ENCODE data around the gene ARHGAP27.
"Not testable (repeated sequence)": the region's sequence is repeated elsewhere in the genome, so short reads cannot be mapped to it uniquely, and the experiment has no call there.

Gene ARHGAP27

DNA sequence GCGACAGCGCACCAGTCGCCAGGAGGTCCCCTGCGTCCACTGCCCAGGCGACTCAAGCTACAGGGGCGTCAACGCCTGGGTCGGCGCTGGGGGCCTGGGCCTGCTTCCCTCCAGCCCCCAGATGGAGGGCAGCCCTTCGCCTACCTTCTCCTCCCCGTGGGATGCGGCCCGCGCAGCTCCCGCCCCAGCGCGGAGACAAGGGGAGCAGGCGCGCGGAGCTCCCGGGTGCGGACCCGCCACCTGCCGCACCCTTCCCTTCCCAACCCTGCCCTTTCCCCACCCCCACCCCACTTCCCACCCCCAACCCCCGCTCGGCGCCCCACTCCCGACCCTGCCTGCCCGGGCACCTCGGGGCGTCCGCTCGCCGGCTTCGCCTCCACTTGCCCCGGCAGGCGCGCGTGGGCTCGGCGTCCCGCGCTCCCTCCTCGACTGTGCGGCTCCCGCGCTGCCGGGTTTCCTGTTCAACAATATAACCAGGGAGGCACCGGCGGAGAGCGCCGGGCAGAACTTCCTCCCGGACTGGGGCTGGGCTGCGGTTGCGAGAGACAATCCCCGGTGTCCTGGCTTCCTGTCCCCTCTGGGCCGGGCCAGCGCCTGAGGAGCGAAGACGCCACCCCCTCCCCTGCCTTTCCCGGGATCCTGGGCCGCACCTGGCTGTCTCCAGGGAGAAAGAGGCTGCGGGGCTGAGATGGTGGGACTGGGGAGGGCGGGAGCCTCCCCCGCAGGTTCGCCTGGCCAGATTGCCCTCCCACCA, at the start of gene ARHGAP27:
ARHGAP27 (minus strand) TSS at position 466 of the 754 bp plus-strand sequence. CDS start 2,591 bp downstream, outside the sequence.
- peak; percentile 52 for DNase-seq

DNA sequence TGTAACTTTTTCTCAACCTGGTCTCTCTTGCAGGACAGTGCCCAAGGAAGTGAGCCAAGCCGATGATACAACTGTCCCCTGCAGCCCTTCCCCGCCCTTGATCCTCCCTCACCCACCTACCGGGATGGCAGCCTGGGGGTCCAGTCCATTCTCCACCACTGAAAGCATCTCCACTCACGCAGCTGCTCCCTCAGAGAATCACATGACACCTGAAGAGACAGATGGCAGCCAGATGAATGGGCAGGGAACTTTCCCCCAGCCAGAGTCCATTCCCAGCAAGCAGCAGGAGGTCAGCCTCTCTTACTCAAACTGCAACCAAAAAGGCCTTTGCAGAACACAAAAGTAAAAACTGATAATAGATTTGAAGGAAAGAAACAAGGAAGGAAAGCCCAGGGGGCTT, 49.6 kb upstream of the ARHGAP27 start:
- not testable (repeated sequence) for DNase-seq

- not testable (repeated sequence) for DNase-seq
Observed at GRCh38 chr17:45475436-45475835, 42.8 kb upstream of the ARHGAP27 start.

GRCh38 chr17:45472249-45472648, 39.6 kb upstream of the ARHGAP27 start:
- DNase-seq = not testable (repeated sequence)

DNA sequence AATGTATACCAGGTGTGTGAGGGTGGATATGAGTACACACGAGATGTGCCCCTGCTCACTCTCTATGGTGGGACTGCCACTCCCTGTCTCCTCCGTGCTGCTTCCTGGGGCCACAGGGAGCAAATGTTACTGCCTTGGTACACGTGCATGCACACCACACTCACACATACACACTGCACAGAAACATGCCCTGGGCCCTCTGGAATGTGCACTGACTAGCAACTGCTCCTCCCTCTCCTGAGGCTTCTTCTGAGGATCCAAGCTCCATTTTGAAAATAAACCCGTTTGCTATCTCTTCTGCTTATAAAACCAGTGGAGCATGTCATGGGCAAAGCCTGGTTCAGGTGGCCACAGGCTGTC, 36.5 kb upstream of the ARHGAP27 start:
- DNase-seq = not testable (repeated sequence)

DNA sequence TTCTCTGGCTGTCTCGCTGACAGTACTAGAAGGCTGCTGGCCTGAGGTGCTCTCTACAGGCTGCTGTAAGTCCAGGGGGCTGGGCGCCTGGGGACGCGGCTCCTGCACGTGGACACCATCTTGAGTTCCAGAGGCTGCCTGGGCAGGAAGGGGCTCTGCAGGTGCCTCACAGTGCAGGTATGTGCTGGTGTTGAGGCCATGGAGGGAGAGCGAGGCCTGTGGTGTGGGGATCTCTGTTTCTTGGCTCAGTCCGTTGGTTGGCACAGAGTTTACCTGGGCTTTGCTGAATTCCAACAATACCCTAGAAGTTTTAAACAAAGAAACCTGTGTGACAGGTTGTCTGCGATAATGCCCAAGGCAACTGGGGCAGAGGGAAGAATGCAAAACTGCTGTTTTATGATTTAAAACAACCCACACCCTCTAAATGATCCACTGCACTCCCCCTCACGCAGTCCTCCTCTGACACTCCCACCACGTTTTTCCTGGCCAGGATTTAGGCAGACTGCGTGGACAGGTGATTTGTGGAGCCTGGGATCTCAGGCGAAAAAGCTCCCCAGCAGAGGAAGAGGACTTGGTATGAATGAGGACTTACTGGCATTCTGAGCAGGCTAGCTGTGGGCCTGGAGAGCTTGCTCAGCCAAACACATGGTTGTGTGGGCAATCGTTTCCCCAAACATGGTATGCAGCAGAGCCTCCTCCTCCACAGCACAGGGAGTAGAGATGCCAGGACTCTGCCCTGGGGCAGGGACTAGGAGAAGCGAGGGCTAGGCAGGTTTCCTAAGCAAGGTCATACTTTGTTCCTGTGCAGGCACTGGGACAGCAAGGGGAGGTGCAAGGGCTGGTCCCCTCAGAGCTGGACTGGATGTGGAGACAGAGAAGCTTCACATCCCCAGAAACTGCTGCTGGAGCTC, 35.9 kb upstream of the ARHGAP27 start:
- DNase-seq = not testable (repeated sequence)

DNA sequence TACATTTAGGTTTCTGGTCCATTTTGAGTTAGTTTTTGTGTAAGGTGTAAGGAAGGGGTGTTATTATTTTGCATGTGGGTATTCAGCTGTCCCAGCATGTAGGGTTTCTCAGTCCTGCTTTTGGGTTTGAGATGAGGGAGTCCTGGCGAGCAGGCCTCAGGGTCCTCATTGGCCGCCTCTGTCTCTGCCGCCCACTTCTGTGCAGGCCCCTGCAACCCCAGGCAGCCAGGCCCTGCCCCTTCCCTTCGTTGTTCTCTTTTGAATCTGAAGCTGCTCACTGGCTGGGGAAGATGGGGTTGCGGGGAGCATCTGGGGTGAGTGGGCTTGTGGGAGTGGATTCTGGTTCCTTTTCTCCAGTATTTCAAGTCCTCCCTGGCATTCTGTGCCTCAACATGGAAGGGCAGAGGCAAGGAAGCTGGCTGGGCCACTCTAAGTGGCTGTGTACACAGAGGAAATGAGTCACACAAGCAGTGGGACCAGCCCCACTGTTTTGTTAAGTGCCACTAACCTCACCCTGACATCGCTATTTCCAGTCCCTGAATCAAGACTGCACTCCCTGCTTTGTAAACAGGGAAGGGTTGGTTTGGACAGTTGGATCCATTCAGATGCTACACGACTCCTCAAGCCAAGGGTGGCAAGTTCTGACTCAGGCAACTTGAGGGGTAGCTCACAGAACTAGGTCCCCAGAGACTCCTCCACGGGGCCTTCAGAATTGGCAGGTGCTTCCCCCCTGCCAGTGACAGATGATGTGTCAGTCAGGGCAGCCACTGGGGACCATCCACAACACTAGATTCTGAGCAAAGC, 29.1 kb upstream of the ARHGAP27 start:
- not testable (repeated sequence) for DNase-seq

DNA sequence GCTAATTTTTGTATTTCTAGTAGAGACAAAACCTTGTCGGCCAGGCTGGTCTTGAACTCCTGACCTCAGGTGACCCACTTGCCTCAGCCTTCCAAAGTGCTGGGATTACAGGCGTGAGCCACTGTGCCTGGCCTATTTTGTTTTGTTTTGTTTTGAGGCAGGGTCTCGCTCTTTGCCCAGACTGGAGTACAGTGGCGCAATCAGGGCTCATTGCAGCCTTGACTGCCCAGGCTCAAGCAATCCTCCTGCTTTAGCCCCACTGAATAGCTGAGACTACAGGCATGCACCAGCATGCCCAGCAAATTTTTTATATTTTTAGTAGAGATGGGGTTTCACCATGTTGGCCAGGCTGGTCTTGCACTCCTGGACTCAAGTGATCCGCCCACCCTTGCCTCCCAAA, 27.8 kb upstream of the ARHGAP27 start:
- not testable (repeated sequence) for DNase-seq

DNA sequence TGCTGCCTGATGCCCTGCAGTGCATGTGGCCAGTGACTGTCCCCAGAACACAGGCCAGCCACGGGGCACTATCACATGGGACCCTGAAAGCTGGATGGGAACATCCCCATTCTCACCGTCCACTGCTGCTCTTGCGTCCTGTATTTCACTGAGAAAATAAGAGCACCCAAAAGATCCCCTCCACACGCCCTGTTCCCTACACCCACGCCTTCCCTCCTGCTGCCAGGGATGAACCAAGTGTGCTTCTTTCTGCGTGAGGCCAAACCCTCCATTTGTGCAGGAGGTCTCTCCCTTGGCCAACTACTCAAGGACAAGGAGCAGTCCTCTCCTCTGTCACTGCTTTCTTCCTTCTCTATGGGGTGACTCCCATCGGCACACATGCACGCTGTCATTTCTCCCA, 21.7 kb upstream of the ARHGAP27 start:
- not testable (repeated sequence) for DNase-seq

DNA sequence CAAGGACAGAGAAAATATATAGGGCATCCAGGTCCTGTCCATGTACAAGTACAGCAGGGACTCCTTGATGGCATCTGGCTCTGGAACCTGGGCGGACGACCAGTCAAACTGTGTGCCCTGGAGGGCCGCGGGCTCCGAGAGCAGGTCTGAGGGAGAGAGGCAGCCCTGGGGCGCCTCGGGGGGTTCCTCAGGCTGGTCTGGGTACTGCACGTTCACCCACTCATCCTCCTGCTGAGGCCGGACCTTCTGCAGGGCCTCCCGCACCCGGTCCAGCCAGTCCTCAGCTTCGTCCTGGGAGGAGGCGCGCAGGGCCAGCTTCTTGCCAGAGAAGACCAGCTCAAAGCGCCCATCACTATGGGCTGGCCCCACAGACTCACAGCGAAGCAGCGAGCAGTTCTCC, 21.1 kb upstream of the ARHGAP27 start:
- not testable (repeated sequence) for DNase-seq

GRCh38 chr17:45453225-45453534, 20.5 kb upstream of the ARHGAP27 start:
- not testable (repeated sequence) for DNase-seq

- not testable (repeated sequence) for DNase-seq
Observed at GRCh38 chr17:45452329-45453224, 19.9 kb upstream of the ARHGAP27 start.

- not testable (repeated sequence) for DNase-seq
Observed at GRCh38 chr17:45451660-45452059, 19.0 kb upstream of the ARHGAP27 start.

DNA sequence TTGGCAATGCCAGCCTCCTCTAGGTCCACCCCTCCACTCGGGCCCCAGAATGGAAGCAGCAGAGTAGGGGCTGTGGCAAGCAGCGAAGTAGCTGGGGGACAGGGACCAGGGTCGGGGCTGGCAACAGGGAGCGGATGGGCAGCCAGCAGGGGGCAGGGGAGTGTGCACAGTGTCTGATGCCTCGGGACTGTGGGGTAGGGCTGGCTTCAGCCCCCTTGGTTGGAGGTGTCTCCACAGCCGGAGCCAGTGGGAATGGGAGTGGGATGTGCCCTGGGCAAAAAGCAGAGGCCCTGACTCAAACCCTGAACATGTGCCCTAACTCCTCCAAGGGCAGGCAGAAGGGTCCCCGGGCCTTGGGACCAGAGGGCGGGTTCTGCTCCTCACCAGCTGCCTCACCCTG, 18.5 kb upstream of the ARHGAP27 start:
- DNase-seq = no peak

DNA sequence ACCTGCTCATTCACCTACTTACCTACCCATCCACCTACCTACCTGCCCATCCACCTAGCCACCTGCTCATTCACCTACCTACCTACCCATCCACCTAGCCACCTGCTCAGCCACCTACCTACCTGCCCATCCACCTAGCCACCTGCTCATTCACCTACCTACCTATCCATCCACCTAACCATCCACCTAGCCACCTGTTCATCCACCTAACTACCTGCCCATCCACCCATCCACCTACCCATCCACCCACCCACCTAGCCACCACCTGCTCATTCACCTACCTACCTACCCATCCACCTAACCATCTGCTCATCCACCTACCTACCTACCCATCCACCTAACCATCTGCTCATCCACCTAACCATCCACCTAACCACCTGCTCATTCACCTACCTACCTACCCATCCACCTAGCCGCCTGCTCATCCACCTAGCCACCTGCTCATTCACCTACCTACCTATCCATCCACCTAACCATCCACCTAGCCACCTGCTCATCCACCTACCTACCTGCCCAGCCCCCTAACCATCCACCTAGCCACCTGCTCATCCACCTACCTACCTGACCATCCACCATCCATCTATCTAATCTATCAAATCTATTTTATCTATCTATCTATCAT, 17.1 kb upstream of the ARHGAP27 start:
- not testable (repeated sequence) for DNase-seq

DNA sequence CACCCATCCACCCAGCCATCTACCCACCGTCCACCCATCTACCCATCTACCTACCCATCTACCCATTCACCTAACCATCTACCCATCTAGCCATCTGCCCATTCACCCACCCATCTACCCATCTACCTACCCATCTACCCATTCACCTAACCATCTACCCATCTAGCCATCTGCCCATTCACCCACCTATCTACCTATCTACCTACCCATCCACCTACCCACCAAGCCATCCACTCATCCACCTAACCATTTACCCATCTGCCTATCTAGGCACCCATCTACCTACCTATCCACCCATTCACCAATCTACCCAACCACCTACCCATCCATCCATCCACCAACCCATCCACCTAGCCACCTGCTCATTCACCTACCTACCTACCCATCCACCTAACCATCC, 16.6 kb upstream of the ARHGAP27 start:
- DNase-seq = not testable (repeated sequence)

GRCh38 chr17:45448483-45448882, 15.8 kb upstream of the ARHGAP27 start:
- DNase-seq = not testable (repeated sequence)

DNA sequence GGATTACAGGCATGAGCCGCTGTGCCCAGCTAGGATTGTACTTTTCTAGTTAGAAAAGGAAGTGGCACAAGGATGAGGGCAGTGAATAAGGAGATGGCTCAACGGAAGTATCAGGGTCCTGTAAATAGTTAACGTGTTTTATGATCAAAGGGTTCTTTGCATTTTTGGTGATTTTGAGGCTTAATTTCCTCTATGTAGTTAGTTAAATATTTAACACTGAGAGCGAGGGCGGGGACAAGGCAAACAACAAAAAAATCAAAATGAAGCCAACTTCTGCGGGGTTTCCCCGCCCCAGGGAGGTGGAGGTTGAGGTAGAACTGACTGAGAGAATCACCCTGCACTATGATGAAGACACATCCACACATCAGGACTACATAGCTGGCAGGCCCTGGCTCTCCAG, 15.4 kb upstream of the ARHGAP27 start:
- DNase-seq = not testable (repeated sequence)

DNA sequence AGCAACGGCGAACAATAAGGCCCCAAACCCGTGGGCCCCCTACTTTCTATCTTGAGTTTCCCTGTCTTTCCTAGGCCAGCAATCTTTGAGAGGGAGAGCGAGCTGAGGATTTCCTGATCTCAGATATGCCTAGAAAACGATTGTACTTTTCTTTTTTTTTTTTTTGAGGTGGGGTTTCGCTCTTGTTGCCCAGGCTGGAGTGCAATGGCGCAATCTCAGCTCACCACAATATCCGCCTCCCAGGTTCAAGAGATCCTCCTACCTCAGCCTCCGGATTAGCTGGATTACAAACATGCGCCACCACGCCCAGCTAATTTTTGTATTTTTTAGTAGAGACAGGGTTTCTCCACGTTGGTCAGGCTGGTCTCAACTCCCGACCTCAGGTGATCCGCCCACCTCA, 15.0 kb upstream of the ARHGAP27 start:
- DNase-seq = not testable (repeated sequence)

DNA sequence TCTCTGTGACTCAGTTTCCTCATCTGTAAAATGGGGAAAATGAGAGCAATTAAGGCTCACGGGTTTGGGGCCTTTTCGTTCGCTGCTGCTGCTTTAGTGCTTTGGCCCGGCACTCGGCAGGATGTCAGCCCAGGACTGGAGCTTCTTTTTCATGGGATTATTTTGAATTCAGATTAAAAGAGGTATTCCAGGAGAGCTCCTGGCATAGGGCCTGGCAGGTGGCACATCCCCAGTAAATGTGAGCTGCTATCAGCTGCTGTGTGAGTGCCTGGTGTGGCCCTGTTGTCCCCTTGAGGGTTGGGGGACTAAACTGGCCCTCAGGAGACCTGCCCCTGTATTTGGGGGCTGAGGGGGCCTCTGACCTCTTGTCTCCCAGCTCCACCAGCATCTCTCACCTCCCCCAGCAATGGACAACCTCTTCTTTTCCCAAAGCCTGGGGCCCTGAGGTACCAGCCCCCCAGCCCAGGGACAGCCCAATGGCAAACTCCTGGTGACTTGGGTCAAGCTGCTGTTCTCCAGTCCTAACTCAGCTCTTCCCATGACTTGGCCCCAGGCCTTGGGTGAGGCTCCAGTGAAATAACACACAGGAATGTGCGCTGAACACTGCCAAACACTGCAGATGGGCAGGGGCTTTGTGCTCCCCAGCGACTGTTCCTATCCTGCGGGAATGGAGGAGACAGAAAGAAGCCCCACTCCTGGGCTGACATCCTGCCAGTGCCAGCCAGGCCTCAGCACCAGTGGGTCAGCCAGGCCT, 14.4 kb upstream of the ARHGAP27 start:
- DNase-seq = not testable (repeated sequence)
